Measurements from ENCODE around the gene MINDY4. TPM values are rescaled to one million over a fixed set of nuclear protein-coding genes. Genes with fewer than 3 reads are reported as not detected.

MINDY4 gene
- total and polyA plus RNA-seq, 10 of the 15 experiments (the other 5 are each of a cell fraction or from before 2014, with no cell fraction given), result 0.10 to 0.90 (median 0.40) TPM

- TF ChIP-seq PRDM15 (CRISPR knock-in tag; IDR thresholded peaks at IDR 0.05) (no peak), MAX (IDR thresholded peaks at IDR 0.05; ENCODE audit: low read depth, low read length) (no peak), CHD4 (IDR thresholded peaks at IDR 0.05) (no peak)
Measured at GRCh38 chr7:30896036-30896435, 124.8 kb downstream of the MINDY4 start (continued).

GRCh38 chr7:30896783-30897637 lies 125.8 kb downstream of the MINDY4 start:
- Histone ChIP-seq H3K27ac (ENCODE audit: control insufficient read depth, insufficient read depth) (no peak overlapping the region), H3K27me3 (replicated peaks in 1 of 2; ENCODE audit: control insufficient read depth in 2 of 2, insufficient read depth in 2 of 2, low read length in 1 of 2) (peaks cover 0 to 2% of the 10 kb centered on the region in 2 experiments; a peak in 3 of 4 replicates), H3K9me3 (replicated peaks; ENCODE audit: control insufficient read depth, insufficient read depth, low read length) (no peaks in the 10 kb centered on the region), H3K4me2 (ENCODE audit: control insufficient read depth, insufficient read depth) (no peak overlapping the region), H3K79me2 (ENCODE audit: control insufficient read depth, insufficient read depth, low read length) (no peaks in the 10 kb centered on the region), H2AFZ (ENCODE audit: control insufficient read depth, low read depth, low read length) (no peak overlapping the region), H4K20me1 (ENCODE audit: control insufficient read depth, insufficient read depth) (no peaks in the 10 kb centered on the region), H3K4me1 (ENCODE audit: control insufficient read depth, insufficient read depth, low read length) (no peaks in the 10 kb centered on the region), H3K4me3 (no peak overlapping the region), H3K36me3 (ENCODE audit: control insufficient read depth in 2 of 2, insufficient read depth in 2 of 2, low read length in 1 of 2) (no peaks in the 10 kb centered on the region), H3K9ac (ENCODE audit: control insufficient read depth, insufficient read depth, low read length) (no peak overlapping the region)
- in situ Hi-C loops (cut with MboI) (no loop called here), intact Hi-C loops (cut with micrococcal nuclease; ENCODE audit: unreplicated experiment) (no loop called here)
- no TSS peak for BruUV-seq (replicated peaks)
- RAD21 ChIA-PET (ENCODE audit: unreplicated experiment), result no interaction called here
- FAIRE-seq (no peak), ATAC-seq (no peak), DNase-seq (ENCODE audit: low read depth, low spot score) (no peak)
- POLR2A ChIA-PET, result interaction anchor here (0.5 kb wide), 1 partner anchor 1093 kb away, joined by 3 read pairs; no protein-coding TSS in a partner anchor
- 45% methylated on average over 13 of the region's 13 CpGs for WGBS (ENCODE audit: insufficient coverage, insufficient replicate concordance, low lambda C conversion rate, missing lambda C conversion rate)
- SMC1A ChIA-PET (ENCODE audit: uncharacterized antibody, unreplicated experiment), result interaction anchor here (1.5 kb wide), 1 partner anchor 34 kb away, joined by 3 read pairs; no protein-coding TSS in a partner anchor
- CTCF ChIA-PET, result interaction anchor here (0.6 kb wide), 1 partner anchor 42 kb away, joined by 3 read pairs; no protein-coding TSS in a partner anchor
- TF ChIP-seq ZBTB4 (CRISPR knock-in tag; IDR thresholded peaks at IDR 0.05) (no peak), E2F8 (IDR thresholded peaks at IDR 0.05; ENCODE audit: low read depth, partially characterized antibody) (no peak), PML (IDR thresholded peaks at IDR 0.05; ENCODE audit: low read length) (no peak)
